OCI-LY1 (cell line): ENCODE data around the gene RNASE8.

ENCODE experiments used
- EZH2 ChIP-seq: fragments of 200-600 bp; sonication (generic), shearing (Covaris generic); IDR thresholded peaks from 2 replicates; pipeline ENCODE4 v1.8.0; 2017; ENCODE audit warnings: borderline replicate concordance, mixed run types, mild to moderate bottlenecking, antibody characterized with exemption, low read length, moderate library complexity, mixed read lengths
- TF ChIP-seq, protein P1 (sequence below): fragments of 200-600 bp; sonication (generic), shearing (Covaris generic); IDR thresholded peaks from 2 replicates; pipeline ENCODE4 v1.5.1; 2017; ENCODE audit warnings: mild to moderate bottlenecking, antibody characterized with exemption, low read length, moderate library complexity, mixed read lengths

DNA sequence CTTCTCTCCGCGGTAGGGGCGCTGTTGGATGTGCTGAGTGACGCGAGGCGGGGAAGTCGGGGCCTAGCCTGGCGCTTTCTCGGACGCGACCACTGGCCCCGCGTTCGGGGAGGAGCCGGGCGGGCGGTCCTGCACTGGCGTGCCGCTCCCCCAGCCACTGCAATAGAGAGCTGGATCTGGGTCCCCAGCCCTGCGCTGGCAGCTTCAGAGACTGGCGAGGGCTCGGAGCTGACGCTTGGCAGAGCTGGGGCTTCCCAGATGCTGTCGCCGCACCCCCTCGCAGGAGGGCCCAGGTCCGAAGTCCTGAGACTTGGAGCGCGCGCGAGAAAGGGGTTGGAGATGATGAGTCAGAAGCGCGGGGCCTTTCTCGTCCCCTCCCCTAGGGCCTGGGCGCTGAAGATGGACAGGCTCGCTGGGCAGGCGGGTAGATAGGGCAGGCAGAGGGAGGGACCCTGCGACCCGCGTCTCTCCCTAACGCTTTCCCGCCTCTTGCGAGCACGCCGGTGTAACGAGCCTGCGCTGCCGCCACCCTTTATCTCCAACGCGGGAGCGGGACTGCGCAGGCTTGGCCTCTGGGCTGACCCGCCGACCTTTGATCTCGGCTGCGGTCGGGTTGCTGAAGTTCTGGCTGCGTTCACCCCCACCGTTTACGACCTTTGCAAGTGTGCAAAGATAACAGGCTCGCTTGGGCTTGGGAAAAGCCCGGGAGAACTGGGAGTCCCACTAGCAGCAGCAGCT is 46.3 kb downstream of the RNASE8 start:
- TF ChIP-seq, protein P1, sequence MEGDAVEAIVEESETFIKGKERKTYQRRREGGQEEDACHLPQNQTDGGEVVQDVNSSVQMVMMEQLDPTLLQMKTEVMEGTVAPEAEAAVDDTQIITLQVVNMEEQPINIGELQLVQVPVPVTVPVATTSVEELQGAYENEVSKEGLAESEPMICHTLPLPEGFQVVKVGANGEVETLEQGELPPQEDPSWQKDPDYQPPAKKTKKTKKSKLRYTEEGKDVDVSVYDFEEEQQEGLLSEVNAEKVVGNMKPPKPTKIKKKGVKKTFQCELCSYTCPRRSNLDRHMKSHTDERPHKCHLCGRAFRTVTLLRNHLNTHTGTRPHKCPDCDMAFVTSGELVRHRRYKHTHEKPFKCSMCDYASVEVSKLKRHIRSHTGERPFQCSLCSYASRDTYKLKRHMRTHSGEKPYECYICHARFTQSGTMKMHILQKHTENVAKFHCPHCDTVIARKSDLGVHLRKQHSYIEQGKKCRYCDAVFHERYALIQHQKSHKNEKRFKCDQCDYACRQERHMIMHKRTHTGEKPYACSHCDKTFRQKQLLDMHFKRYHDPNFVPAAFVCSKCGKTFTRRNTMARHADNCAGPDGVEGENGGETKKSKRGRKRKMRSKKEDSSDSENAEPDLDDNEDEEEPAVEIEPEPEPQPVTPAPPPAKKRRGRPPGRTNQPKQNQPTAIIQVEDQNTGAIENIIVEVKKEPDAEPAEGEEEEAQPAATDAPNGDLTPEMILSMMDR: peak; percentile 67; the same call in 1 of the 2 replicates
- TF ChIP-seq EZH2: no peak
